H1 (cell line): ENCODE data around the gene GABRP. TPM values are rescaled to one million over a fixed set of nuclear protein-coding genes. Genes with fewer than 3 reads are reported as not detected.

ENCODE experiments used
- CTCF ChIA-PET: fragments of 300-600 bp; sonication (Branson Sonifier 250); formaldehyde crosslinking; loops from one replicate; lab custom pipeline; 2021; ENCODE audit not compliant: partially characterized antibody; lab: Charles Lee
- POLR2A ChIA-PET: fragments of 300-600 bp; sonication (Branson Sonifier 250); formaldehyde crosslinking; loops from one replicate; lab custom pipeline; 2021; ENCODE audit warnings: inconsistent platforms; ENCODE audit not compliant: partially characterized antibody; lab: Charles Lee
- DNase-seq, 2 experiments: peaks; one replicate each; pipeline versions ENCODE4 v3.0.0 to v3.0.0-alpha.2; 2010 to 2022; ENCODE audit warnings: low spot score in 2 of 2, low read depth in 1 of 2, mixed read lengths in 1 of 2
- FAIRE-seq: peaks from 2 replicates; lab custom pipeline; 2011; peaks lifted over from hg19 to GRCh38; lab: Jason Lieb, UNC
- H2AFZ ChIP-seq: 2 replicates; pipeline ENCODE4 v1.8.1; 2012; ENCODE audit warnings: low read length, inconsistent platforms
- H2AK5ac ChIP-seq: 2 replicates; pipeline ENCODE4 v1.6.1; 2013; ENCODE audit warnings: low read depth, low read length
- H2BK120ac ChIP-seq: replicated peaks from 2 replicates; pipeline ENCODE3; 2013; ENCODE audit warnings: low read depth, low read length, inconsistent platforms
- H2BK12ac ChIP-seq: 2 replicates; pipeline ENCODE4 v1.6.1; 2013; ENCODE audit warnings: low read depth, low read length
- H2BK15ac ChIP-seq: 2 replicates; pipeline ENCODE4 v1.6.1; 2013; ENCODE audit warnings: low read length
- H2BK20ac ChIP-seq: 2 replicates; pipeline ENCODE4 v1.6.1; 2013; ENCODE audit warnings: low read length
- H2BK5ac ChIP-seq: 2 replicates; pipeline ENCODE4 v1.6.1; 2013; ENCODE audit warnings: low read depth, low read length
- H3K14ac ChIP-seq: 2 replicates; pipeline ENCODE4 v1.6.1; 2013; ENCODE audit warnings: inconsistent platforms; ENCODE audit not compliant: insufficient read length
- H3K18ac ChIP-seq: 2 replicates; pipeline ENCODE4 v1.6.1; 2013; ENCODE audit warnings: low read length; ENCODE audit errors: extremely low read depth
- H3K23ac ChIP-seq: 2 replicates; pipeline ENCODE4 v1.6.1; 2013; ENCODE audit warnings: inconsistent platforms; ENCODE audit not compliant: insufficient read length
- H3K23me2 ChIP-seq: 2 replicates; pipeline ENCODE4 v1.6.1; 2013; ENCODE audit warnings: low read depth, low read length
- H3K27ac ChIP-seq: 2 replicates; pipeline ENCODE4 v1.6.1; 2011; ENCODE audit warnings: low read depth, low read length, inconsistent platforms
- H3K27me3 ChIP-seq, 4 experiments: replicated peaks in 1 of 4; 1 replicate in 1 of 4; 2 replicates in 3 of 4; pipeline versions ENCODE4 v1.6.1 to v1.8.1; 2011 to 2013; ENCODE audit warnings: low read length in 3 of 4, mild to moderate bottlenecking in 3 of 4, inconsistent platforms in 2 of 4, mixed read lengths in 2 of 4, moderate library complexity in 1 of 4; ENCODE audit not compliant: control insufficient read depth in 3 of 4, insufficient read depth in 3 of 4; ENCODE audit errors: extremely low read depth in 1 of 4
- H3K36me3 ChIP-seq, 4 experiments: 2 replicates each; pipeline versions ENCODE4 v1.6.1 to v1.8.1; 2011 to 2013; ENCODE audit warnings: mild to moderate bottlenecking in 4 of 4, low read length in 3 of 4, moderate library complexity in 2 of 4, control low read depth in 1 of 4, inconsistent platforms in 1 of 4; ENCODE audit not compliant: insufficient read depth in 4 of 4, control insufficient read depth in 2 of 4
- H3K4ac ChIP-seq: replicated peaks from 2 replicates; pipeline ENCODE3; 2013; ENCODE audit warnings: low read length, low read depth, mixed read lengths, inconsistent platforms; ENCODE audit not compliant: insufficient read length
- H3K4me1 ChIP-seq, 4 experiments: replicated peaks in 1 of 4; 1 replicate in 1 of 4; 2 replicates in 3 of 4; pipeline versions ENCODE4 v1.6.1 to v1.8.1; 2011 to 2013; ENCODE audit warnings: low read length in 3 of 4, inconsistent platforms in 2 of 4, mixed read lengths in 1 of 4; ENCODE audit not compliant: insufficient read depth in 4 of 4, control insufficient read depth in 3 of 4
- H3K4me2 ChIP-seq, 2 experiments: 2 replicates each; pipeline versions ENCODE4 v1.6.1 to v1.8.1; 2011 to 2013; ENCODE audit warnings: low read depth in 2 of 2, low read length in 2 of 2, control low read depth in 1 of 2, inconsistent platforms in 1 of 2, mild to moderate bottlenecking in 1 of 2; ENCODE audit not compliant: insufficient read depth in 1 of 2
- H3K4me3 ChIP-seq, 4 experiments: fragments of 200-600, 300-600 bp in 1 of 4; sonication (generic), shearing (Covaris generic), sonication (Bioruptor Twin) in 1 of 4; 2 replicates each; pipeline versions ENCODE4 v1.5.1 to v1.8.1; 2011 to 2016; ENCODE audit warnings: low read length in 4 of 4, low read depth in 3 of 4, control low read depth in 2 of 4, inconsistent platforms in 2 of 4, mild to moderate bottlenecking in 2 of 4, mixed read lengths in 1 of 4, moderate library complexity in 1 of 4; ENCODE audit not compliant: insufficient read depth in 2 of 4; ENCODE audit errors: extremely low read depth in 1 of 4
- H3K56ac ChIP-seq: replicated peaks from 2 replicates; pipeline ENCODE3; 2013; ENCODE audit warnings: low read depth, mild to moderate bottlenecking, mixed read lengths, low read length, inconsistent platforms; ENCODE audit not compliant: insufficient read length
- H3K79me1 ChIP-seq: 2 replicates; pipeline ENCODE4 v1.6.1; 2013; ENCODE audit warnings: low read depth, low read length, control low read depth
- H3K79me2 ChIP-seq, 2 experiments: 2 replicates each; pipeline versions ENCODE4 v1.6.1 to v1.8.1; 2012 to 2013; ENCODE audit warnings: low read length in 2 of 2, mild to moderate bottlenecking in 2 of 2, inconsistent platforms in 1 of 2; ENCODE audit not compliant: insufficient read depth in 2 of 2, control insufficient read depth in 1 of 2
- H3K9ac ChIP-seq, 4 experiments: replicated peaks in 1 of 4; 1 replicate in 1 of 4; 2 replicates in 3 of 4; pipeline versions ENCODE4 v1.6.1 to v1.8.1; 2011 to 2013; ENCODE audit warnings: low read depth in 3 of 4, low read length in 3 of 4, control low read depth in 2 of 4, mild to moderate bottlenecking in 2 of 4, moderate library complexity in 2 of 4, inconsistent platforms in 1 of 4; ENCODE audit errors: extremely low read depth in 1 of 4
- H3K9me3 ChIP-seq, 2 experiments: 2 replicates each; pipeline versions ENCODE4 v1.6.1 to v1.8.1; 2012 to 2013; ENCODE audit warnings: mild to moderate bottlenecking in 2 of 2, moderate library complexity in 2 of 2, control low read depth in 1 of 2, inconsistent platforms in 1 of 2, low read depth in 1 of 2, low read length in 1 of 2, mixed read lengths in 1 of 2; ENCODE audit not compliant: insufficient read depth in 2 of 2
- H4K20me1 ChIP-seq, 2 experiments: replicated peaks in 1 of 2; 2 replicates each; pipeline versions ENCODE3 to v1.8.1; 2011 to 2013; ENCODE audit warnings: inconsistent platforms in 2 of 2, low read length in 2 of 2, mild to moderate bottlenecking in 1 of 2; ENCODE audit not compliant: insufficient read depth in 2 of 2, control insufficient read depth in 1 of 2
- H4K5ac ChIP-seq: 2 replicates; pipeline ENCODE4 v1.6.1; 2013; ENCODE audit warnings: low read length, low read depth, mixed read lengths, inconsistent platforms; ENCODE audit not compliant: insufficient read length
- H4K8ac ChIP-seq: 2 replicates; pipeline ENCODE4 v1.8.0; 2013; ENCODE audit warnings: mild to moderate bottlenecking, moderate library complexity, low read length, inconsistent platforms; ENCODE audit not compliant: insufficient read depth; ENCODE audit errors: extremely low read depth
- H4K91ac ChIP-seq: replicated peaks from 2 replicates; pipeline ENCODE3; 2013; ENCODE audit warnings: low read length, mixed read lengths, inconsistent platforms; ENCODE audit not compliant: insufficient read length
- ASH2L ChIP-seq: fragments of 200-600, 300-600 bp; sonication (generic); IDR thresholded peaks from one replicate; pipeline ENCODE4 v1.7.1; 2017; ENCODE audit warnings: low read length
- CHD2 ChIP-seq: IDR thresholded peaks from 2 replicates; pipeline ENCODE4 v1.6.1; 2012; ENCODE audit warnings: low read length, improper control_type of control experiment
- CREB1 ChIP-seq: IDR thresholded peaks from 2 replicates; pipeline ENCODE4 v1.6.1; 2012; ENCODE audit warnings: inconsistent platforms
- HDAC2 ChIP-seq, 2 experiments: fragments of 300-600 bp in 1 of 2; sonication (generic) in 1 of 2; IDR thresholded peaks; 2 replicates each; pipeline ENCODE4 v1.6.1; 2011 to 2012; ENCODE audit warnings: low read depth in 2 of 2, low read length in 2 of 2, mild to moderate bottlenecking in 2 of 2, moderate library complexity in 2 of 2, borderline replicate concordance in 1 of 2, inconsistent platforms in 1 of 2
- KDM1A ChIP-seq: fragments of 200-600, 300-600 bp; sonication (generic); IDR thresholded peaks from 2 replicates; pipeline ENCODE4 v1.7.1; 2016; ENCODE audit warnings: mild to moderate bottlenecking, low read length, borderline replicate concordance
- KDM4A ChIP-seq: IDR thresholded peaks from one replicate; pipeline ENCODE4 v1.7.1; 2012; ENCODE audit warnings: low read depth, mild to moderate bottlenecking, moderate library complexity, low read length, inconsistent platforms; ENCODE audit not compliant: severe bottlenecking
- NRF1 ChIP-seq: IDR thresholded peaks from 2 replicates; pipeline ENCODE4 v1.6.1; 2011; ENCODE audit warnings: mild to moderate bottlenecking, low read depth, low read length, improper control_type of control experiment
- POLR2A ChIP-seq, 2 experiments: IDR thresholded peaks; 1 replicate in 1 of 2; 2 replicates in 1 of 2; pipeline ENCODE4 v1.6.1; 2011; ENCODE audit warnings: low read depth in 2 of 2, low read length in 2 of 2, mild to moderate bottlenecking in 2 of 2; ENCODE audit errors: control extremely low read depth in 1 of 2
- RNF2 ChIP-seq: fragments of 200-900, 300-1000 bp; sonication (generic); IDR thresholded peaks from 2 replicates; pipeline ENCODE4 v1.7.1; 2016; ENCODE audit warnings: borderline replicate concordance, low read depth, mild to moderate bottlenecking, antibody characterized with exemption, low read length; ENCODE audit not compliant: poor library complexity, severe bottlenecking; ENCODE audit errors: missing control alignments
- RXRA ChIP-seq: IDR thresholded peaks from 2 replicates; pipeline ENCODE4 v1.6.1; 2011; ENCODE audit warnings: low read depth, mild to moderate bottlenecking, low read length, moderate library complexity; ENCODE audit not compliant: insufficient read depth
- SP1 ChIP-seq: IDR thresholded peaks from 2 replicates; pipeline ENCODE4 v1.6.1; 2011; ENCODE audit warnings: low read depth, low read length
- SP4 ChIP-seq: IDR thresholded peaks from 2 replicates; pipeline ENCODE4 v1.6.1; 2012; ENCODE audit warnings: low read length, inconsistent platforms
- TAF7 ChIP-seq: optimal IDR thresholded peaks from 2 replicates; pipeline ENCODE3; 2011; ENCODE audit warnings: low read depth, mild to moderate bottlenecking, inconsistent platforms, low read length, moderate library complexity, borderline replicate concordance
- WGBS, 2 experiments: shearing (Covaris generic) in 1 of 2; methylation state at CpG; one replicate each; pipeline versions ENCODE4 v1.1.6 to v1.1.7; 2013 to 2015; ENCODE audit warnings: low lambda C conversion rate in 2 of 2, mixed read lengths in 2 of 2, inconsistent platforms in 1 of 2, low coverage in 1 of 2, missing lambda C conversion rate in 1 of 2; ENCODE audit not compliant: insufficient replicate concordance in 2 of 2, insufficient coverage in 1 of 2, insufficient read length in 1 of 2; ENCODE audit errors: extremely low coverage in 1 of 2, missing lambda C conversion rate in 1 of 2; 5-methylcytosine and 5-hydroxymethylcytosine counted together
- polyA plus RNA-seq, 7 experiments: library from polyadenylated mRNA; depleted of rRNA in 3 of 7; stranded (reverse) in 5 of 7; unstranded in 2 of 7; fragments of >200 nt in 5 of 7; fragments of 200-250 nt in 2 of 7; gene quantifications; 1 replicate in 5 of 7; 2 replicates in 1 of 7; 4 replicates in 1 of 7; pipeline versions ENCODE4 v1.2.1 to v1.2.3, GENCODE V29; 2011 to 2013; ENCODE audit warnings: missing spikeins in 2 of 7, mixed read lengths in 2 of 7
- total RNA-seq: library from RNA; stranded (reverse); fragmentation: NEBNext Ultra II Directional; extraction: Animal tissue kit (Norgen Biotek cat#: 25700); gene quantifications from 2 replicates; pipeline ENCODE4 v1.2.1, GENCODE V29; 2021

GABRP gene
- total and polyA plus RNA-seq, 2 of the 8 experiments (the other 6 are each of a cell fraction or from before 2014, with no cell fraction given): 3.7 to 4.0 TPM

GRCh38 chr5:170737591-170737990, 45.9 kb upstream of the GABRP start:
- H2BK15ac ChIP-seq: no peak overlapping the region
- no peak for FAIRE-seq
- H3K36me3 ChIP-seq: no peaks in the 10 kb centered on the region
- 93% methylated on average over 1 of the region's 1 CpG; no CpG with 5 or more reads in 1 of the 2 experiments for WGBS, 2 experiments
- no peak overlapping the region for H2BK120ac ChIP-seq
- H3K27me3 ChIP-seq: no peaks in the 10 kb centered on the region; a peak in 1 of 7 replicates
- H3K79me1 ChIP-seq: no peaks in the 10 kb centered on the region
- peaks cover 3 to 15% (median 5%) of the 10 kb centered on the region in 4 experiments; a peak in 6 of 7 replicates for H3K4me1 ChIP-seq
- no peak overlapping the region for H4K5ac ChIP-seq
- no peaks in the 10 kb centered on the region for H3K79me2 ChIP-seq
- H3K56ac ChIP-seq: no peak overlapping the region
- H4K91ac ChIP-seq: no peak overlapping the region
- H3K4me3 ChIP-seq: no peak overlapping the region
- no peak overlapping the region for H3K27ac ChIP-seq
- no peak overlapping the region for H4K8ac ChIP-seq
- no peak overlapping the region for H2BK12ac ChIP-seq
- no peak overlapping the region for H3K4ac ChIP-seq
- H3K23ac ChIP-seq: no peak overlapping the region
- H3K4me2 ChIP-seq: no peak overlapping the region
- no peak overlapping the region for H2AFZ ChIP-seq
- no peak overlapping the region for H3K14ac ChIP-seq
- H3K23me2 ChIP-seq: no peaks in the 10 kb centered on the region
- CTCF ChIA-PET: interaction anchor here (1.4 to 21.2 kb wide), 2 partner anchors 15 to 52 kb away, joined by 5 to 650 read pairs; partner anchors contain the start of gene GABRP
- H4K20me1 ChIP-seq: no peaks in the 10 kb centered on the region
- no peak overlapping the region for H3K18ac ChIP-seq
- H2AK5ac ChIP-seq: no peak overlapping the region
- no peak overlapping the region for H2BK20ac ChIP-seq
- H3K9me3 ChIP-seq: no peaks in the 10 kb centered on the region; a peak in 2 of 4 replicates
- H3K9ac ChIP-seq: no peak overlapping the region
- H2BK5ac ChIP-seq: no peak overlapping the region
- POLR2A ChIA-PET: no interaction called here
- no peak for DNase-seq
- TF ChIP-seq ASH2L: no peak
- no peak for TF ChIP-seq NRF1
- no peak for TF ChIP-seq RXRA
- TF ChIP-seq CHD2: no peak
- TF ChIP-seq HDAC2 (IDR thresholded peaks at IDR 0.05; ENCODE audit: borderline replicate concordance in 1 of 2, low read depth in 2 of 2, low read length in 2 of 2): no peak
- TF ChIP-seq SP4: no peak
- TF ChIP-seq CREB1: no peak
- TF ChIP-seq RNF2: no peak
- TF ChIP-seq TAF7: no peak
- no peak for TF ChIP-seq POLR2A (IDR thresholded peaks at IDR 0.05; ENCODE audit: control extremely low read depth in 1 of 2, low read depth in 2 of 2, low read length in 2 of 2)
- no peak for TF ChIP-seq KDM1A
- no peak for TF ChIP-seq SP1
- no peak for TF ChIP-seq KDM4A
